HepG2 (cell line): ENCODE measurements around the gene MCF2L. TPM values are rescaled to one million over a fixed set of nuclear protein-coding genes. Genes with fewer than 3 reads are reported as not detected.

Source experiments
- AHR ChIP-seq: IDR thresholded peaks from 2 replicates; pipeline ENCODE4 v1.6.1; 2018; ENCODE audit warnings: missing genetic modification reagents, missing compliant biosample characterization
- ARID2 ChIP-seq: sonication (generic); formaldehyde crosslinking; IDR thresholded peaks from 2 replicates; pipeline ENCODE4 v1.8.1; 2022; ENCODE audit warnings: mild to moderate bottlenecking, missing genetic modification reagents, borderline replicate concordance
- ARNT2 ChIP-seq: sonication (generic); formaldehyde crosslinking; IDR thresholded peaks from 2 replicates; pipeline ENCODE4 v1.8.0; 2022; ENCODE audit warnings: mild to moderate bottlenecking, low read depth, missing genetic modification reagents, moderate library complexity
- ATF1 ChIP-seq: IDR thresholded peaks from 2 replicates; pipeline ENCODE4 v1.6.1; 2016; ENCODE audit warnings: mild to moderate bottlenecking, control low read depth
- FOXC1 ChIP-seq: sonication (generic); formaldehyde crosslinking; IDR thresholded peaks from 2 replicates; pipeline ENCODE4 v1.8.0; 2022; ENCODE audit warnings: mild to moderate bottlenecking, missing genetic modification reagents, borderline replicate concordance
- FOXP1 ChIP-seq, 2 experiments: fragments of 450-650 bp in 1 of 2; IDR thresholded peaks; 2 replicates each; pipeline ENCODE4 v1.6.1; 2017 to 2018; ENCODE audit warnings: antibody characterized with exemption in 1 of 2
- IRF2 ChIP-seq: IDR thresholded peaks from 2 replicates; pipeline ENCODE4 v1.6.1; 2018; ENCODE audit warnings: missing genetic modification reagents, missing compliant biosample characterization
- LCORL ChIP-seq, 2 experiments: fragments of 450-650 bp in 1 of 2; sonication (generic) in 1 of 2; formaldehyde crosslinking in 1 of 2; IDR thresholded peaks; 2 replicates each; pipeline versions ENCODE4 v1.5.0 to v1.6.1; 2017 to 2020; ENCODE audit warnings: antibody characterized with exemption in 1 of 2, missing genetic modification reagents in 1 of 2
- MYC ChIP-seq: sonication (generic); formaldehyde crosslinking; IDR thresholded peaks from 2 replicates; pipeline ENCODE4 v1.9.0; 2021; ENCODE audit warnings: missing genetic modification reagents, borderline replicate concordance
- NAIF1 ChIP-seq: sonication (generic); formaldehyde crosslinking; IDR thresholded peaks from 2 replicates; pipeline ENCODE4 v1.5.0; 2020; ENCODE audit warnings: mild to moderate bottlenecking, missing genetic modification reagents, borderline replicate concordance
- NR2C2 ChIP-seq: sonication (generic); formaldehyde crosslinking; IDR thresholded peaks from 2 replicates; pipeline ENCODE4 v1.4.0; 2020; ENCODE audit warnings: missing genetic modification reagents, mild to moderate bottlenecking, moderate library complexity, borderline replicate concordance
- RARA ChIP-seq: IDR thresholded peaks from 2 replicates; pipeline ENCODE4 v1.6.1; 2016; ENCODE audit warnings: missing genetic modification reagents, missing compliant biosample characterization
- ZC3H13 ChIP-seq: sonication (generic); formaldehyde crosslinking; IDR thresholded peaks from 2 replicates; pipeline ENCODE4 v1.8.1; 2023; ENCODE audit warnings: mild to moderate bottlenecking, missing genetic modification reagents, moderate library complexity
- ZNF331 ChIP-seq: sonication (generic); formaldehyde crosslinking; IDR thresholded peaks from 2 replicates; pipeline ENCODE4 v1.4.0; 2020; ENCODE audit warnings: missing genetic modification reagents
- ZNF333 ChIP-seq: sonication (generic); formaldehyde crosslinking; IDR thresholded peaks from 2 replicates; pipeline ENCODE4 v1.4.0; 2020; ENCODE audit warnings: mild to moderate bottlenecking, missing genetic modification reagents, borderline replicate concordance
- ZNF598 ChIP-seq: sonication (generic); formaldehyde crosslinking; IDR thresholded peaks from 2 replicates; pipeline ENCODE4 v1.5.1; 2020; ENCODE audit warnings: mild to moderate bottlenecking, missing genetic modification reagents, borderline replicate concordance
- ZNF883 ChIP-seq: sonication (generic); formaldehyde crosslinking; IDR thresholded peaks from 2 replicates; pipeline ENCODE4 v1.5.1; 2020; ENCODE audit warnings: mild to moderate bottlenecking, missing genetic modification reagents; ENCODE audit errors: not compliant biosample characterization
- polyA plus RNA-seq, 8 experiments: library from polyadenylated mRNA; depleted of rRNA in 3 of 8; stranded (reverse) in 7 of 8; unstranded in 1 of 8; fragments of >200 nt; fragmentation: Illumina TruSeq in 4 of 8; extraction: Trizol in 4 of 8; gene quantifications; 2 replicates each; pipeline versions ENCODE4 v1.2.1 to v1.2.3, GENCODE V29; 2011 to 2016; ENCODE audit warnings: low read depth in 4 of 8, missing spikeins in 1 of 8, mixed read lengths in 1 of 8; ENCODE audit not compliant: insufficient read depth in 1 of 8
- total RNA-seq, 5 experiments: library from RNA; depleted of rRNA; stranded (reverse); fragments of >200 nt; fragmentation: Illumina TruSeq; extraction: Trizol; gene quantifications; 2 replicates each; pipeline ENCODE4 v1.2.3, GENCODE V29; 2016; ENCODE audit warnings: low read depth in 1 of 5
- TF ChIP-seq, protein P1 (sequence below): sonication (generic); formaldehyde crosslinking; IDR thresholded peaks from 2 replicates; pipeline ENCODE4 v1.8.0; 2022; ENCODE audit warnings: mild to moderate bottlenecking, missing genetic modification reagents
- TF ChIP-seq, protein P2 (sequence below): IDR thresholded peaks from 2 replicates; pipeline ENCODE4 v1.6.1; 2016; ENCODE audit warnings: missing biosample characterization, missing genetic modification reagents, low read depth
- TF ChIP-seq, protein P3 (sequence below): sonication (generic); formaldehyde crosslinking; IDR thresholded peaks from 2 replicates; pipeline ENCODE4 v1.4.0; 2020; ENCODE audit warnings: mild to moderate bottlenecking, missing genetic modification reagents
- TF ChIP-seq, protein P4 (sequence below): IDR thresholded peaks from 2 replicates; pipeline ENCODE4 v1.6.1; 2016; ENCODE audit warnings: control low read depth
- TF ChIP-seq, protein P5 (sequence below): sonication (generic); formaldehyde crosslinking; IDR thresholded peaks from 2 replicates; pipeline ENCODE4 v1.4.0; 2020; ENCODE audit warnings: low read depth, mild to moderate bottlenecking, missing genetic modification reagents

The MCF2L gene
- total and polyA plus RNA-seq, 2 of the 13 experiments (the other 11 are each of a cell fraction or from before 2014, with no cell fraction given): 19.4 to 28.4 TPM

DNA sequence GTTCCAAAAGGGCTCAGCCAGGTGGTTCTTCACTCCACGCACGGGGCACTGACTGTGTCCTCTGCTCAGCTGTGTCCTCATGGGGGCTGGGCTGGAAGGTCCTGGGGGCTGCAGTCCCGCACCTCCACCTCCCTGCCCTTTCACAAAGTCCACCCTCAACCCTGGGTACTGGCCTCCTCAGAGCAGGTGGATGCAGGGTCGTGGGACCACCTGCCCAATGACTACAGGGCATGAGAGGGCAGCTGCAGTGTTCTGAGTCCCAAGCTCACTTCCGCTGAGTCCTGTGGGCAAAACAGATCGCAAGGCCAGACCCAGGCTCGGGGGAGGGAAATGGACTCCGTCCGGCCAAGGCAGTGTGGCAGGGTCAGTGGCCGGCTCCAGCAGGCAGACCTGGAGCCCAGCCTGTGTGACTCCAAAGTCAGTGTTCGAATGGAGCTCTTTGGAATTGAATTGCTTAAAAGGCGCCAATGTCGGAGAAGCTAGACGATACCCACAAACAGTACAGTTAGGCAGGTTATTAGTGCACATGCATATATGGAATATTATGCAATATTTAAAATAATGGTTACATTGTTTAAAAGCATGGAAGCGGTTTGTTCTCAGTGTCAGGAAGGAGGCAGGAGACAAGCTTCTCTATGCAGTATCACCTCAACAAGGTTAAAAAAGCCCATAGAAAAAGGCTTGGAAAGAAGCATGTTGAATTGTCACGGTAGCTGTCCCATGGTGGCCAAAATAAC lies 54.8 kb downstream of the MCF2L start (continued):
- TF ChIP-seq, protein P1, sequence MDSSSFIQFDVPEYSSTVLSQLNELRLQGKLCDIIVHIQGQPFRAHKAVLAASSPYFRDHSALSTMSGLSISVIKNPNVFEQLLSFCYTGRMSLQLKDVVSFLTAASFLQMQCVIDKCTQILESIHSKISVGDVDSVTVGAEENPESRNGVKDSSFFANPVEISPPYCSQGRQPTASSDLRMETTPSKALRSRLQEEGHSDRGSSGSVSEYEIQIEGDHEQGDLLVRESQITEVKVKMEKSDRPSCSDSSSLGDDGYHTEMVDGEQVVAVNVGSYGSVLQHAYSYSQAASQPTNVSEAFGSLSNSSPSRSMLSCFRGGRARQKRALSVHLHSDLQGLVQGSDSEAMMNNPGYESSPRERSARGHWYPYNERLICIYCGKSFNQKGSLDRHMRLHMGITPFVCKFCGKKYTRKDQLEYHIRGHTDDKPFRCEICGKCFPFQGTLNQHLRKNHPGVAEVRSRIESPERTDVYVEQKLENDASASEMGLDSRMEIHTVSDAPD (CRISPR knock-in tag): peak; percentile 50; the same call in 1 of the 2 replicates
- TF ChIP-seq, protein P2, sequence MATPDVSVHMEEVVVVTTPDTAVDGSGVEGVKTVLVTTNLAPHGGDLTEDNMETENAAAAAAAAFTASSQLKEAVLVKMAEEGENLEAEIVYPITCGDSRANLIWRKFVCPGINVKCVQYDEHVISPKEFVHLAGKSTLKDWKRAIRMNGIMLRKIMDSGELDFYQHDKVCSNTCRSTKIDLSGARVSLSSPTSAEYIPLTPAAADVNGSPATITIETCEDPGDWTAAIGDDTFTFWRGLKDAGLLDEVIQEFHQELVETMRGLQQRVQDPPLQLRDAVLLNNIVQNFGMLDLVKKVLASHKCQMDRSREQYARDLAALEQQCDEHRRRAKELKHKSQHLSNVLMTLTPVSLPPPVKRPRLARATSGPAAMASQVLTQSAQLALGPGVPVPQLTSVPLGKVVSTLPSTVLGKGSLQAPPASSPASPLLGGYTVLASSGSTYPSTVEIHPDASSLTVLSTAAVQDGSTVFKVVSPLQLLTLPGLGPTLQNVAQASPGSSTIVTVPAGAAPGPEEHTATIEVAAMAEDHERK: no peak
- TF ChIP-seq FOXC1: 0 out of 2 replicates have a peak, but pooled peaks have one; percentile 50
- peak; percentile 96 for TF ChIP-seq ZNF331 (CRISPR knock-in tag)
- TF ChIP-seq IRF2 (CRISPR knock-in tag): peak; percentile 34; the same call in 1 of the 2 replicates
- TF ChIP-seq ZNF883 (CRISPR knock-in tag): no peak
- peak; percentile 91; the same call in 1 of the 2 replicates for TF ChIP-seq ZC3H13 (CRISPR knock-in tag)
- TF ChIP-seq ARID2 (CRISPR knock-in tag): peak; percentile 76; the same call in 1 of the 2 replicates
- TF ChIP-seq LCORL (IDR thresholded peaks at IDR 0.05): no peak
- peak; percentile 29; the same call in 1 of the 2 replicates for TF ChIP-seq LCORL (CRISPR knock-in tag; IDR thresholded peaks at IDR 0.05)
- TF ChIP-seq RARA (CRISPR knock-in tag): peak; percentile 63; the same call in 1 of the 2 replicates
- TF ChIP-seq, protein P3, sequence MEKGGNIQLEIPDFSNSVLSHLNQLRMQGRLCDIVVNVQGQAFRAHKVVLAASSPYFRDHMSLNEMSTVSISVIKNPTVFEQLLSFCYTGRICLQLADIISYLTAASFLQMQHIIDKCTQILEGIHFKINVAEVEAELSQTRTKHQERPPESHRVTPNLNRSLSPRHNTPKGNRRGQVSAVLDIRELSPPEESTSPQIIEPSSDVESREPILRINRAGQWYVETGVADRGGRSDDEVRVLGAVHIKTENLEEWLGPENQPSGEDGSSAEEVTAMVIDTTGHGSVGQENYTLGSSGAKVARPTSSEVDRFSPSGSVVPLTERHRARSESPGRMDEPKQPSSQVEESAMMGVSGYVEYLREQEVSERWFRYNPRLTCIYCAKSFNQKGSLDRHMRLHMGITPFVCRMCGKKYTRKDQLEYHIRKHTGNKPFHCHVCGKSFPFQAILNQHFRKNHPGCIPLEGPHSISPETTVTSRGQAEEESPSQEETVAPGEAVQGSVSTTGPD (CRISPR knock-in tag): no peak
- TF ChIP-seq, protein P4, sequence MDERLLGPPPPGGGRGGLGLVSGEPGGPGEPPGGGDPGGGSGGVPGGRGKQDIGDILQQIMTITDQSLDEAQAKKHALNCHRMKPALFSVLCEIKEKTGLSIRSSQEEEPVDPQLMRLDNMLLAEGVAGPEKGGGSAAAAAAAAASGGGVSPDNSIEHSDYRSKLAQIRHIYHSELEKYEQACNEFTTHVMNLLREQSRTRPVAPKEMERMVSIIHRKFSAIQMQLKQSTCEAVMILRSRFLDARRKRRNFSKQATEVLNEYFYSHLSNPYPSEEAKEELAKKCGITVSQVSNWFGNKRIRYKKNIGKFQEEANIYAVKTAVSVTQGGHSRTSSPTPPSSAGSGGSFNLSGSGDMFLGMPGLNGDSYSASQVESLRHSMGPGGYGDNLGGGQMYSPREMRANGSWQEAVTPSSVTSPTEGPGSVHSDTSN: no peak
- 0 out of 2 replicates have a peak, but pooled peaks have one; percentile 34 for TF ChIP-seq AHR (CRISPR knock-in tag)
- peak; percentile 33; the same call in 1 of the 2 replicates for TF ChIP-seq ATF1 (CRISPR knock-in tag)
- TF ChIP-seq FOXP1 (IDR thresholded peaks at IDR 0.05): no peak
- TF ChIP-seq FOXP1 (CRISPR knock-in tag; IDR thresholded peaks at IDR 0.05): 0 out of 2 replicates have a peak, but pooled peaks have one; percentile 6
- TF ChIP-seq ZNF598 (CRISPR knock-in tag): no peak
- peak; percentile 52; the same call in 1 of the 2 replicates for TF ChIP-seq NR2C2 (CRISPR knock-in tag)
- no peak for TF ChIP-seq ZNF333 (CRISPR knock-in tag)
- no peak for TF ChIP-seq ARNT2 (CRISPR knock-in tag)
- TF ChIP-seq MYC (CRISPR knock-in tag): peak; percentile 66; the same call in 1 of the 2 replicates
- TF ChIP-seq, protein P5, sequence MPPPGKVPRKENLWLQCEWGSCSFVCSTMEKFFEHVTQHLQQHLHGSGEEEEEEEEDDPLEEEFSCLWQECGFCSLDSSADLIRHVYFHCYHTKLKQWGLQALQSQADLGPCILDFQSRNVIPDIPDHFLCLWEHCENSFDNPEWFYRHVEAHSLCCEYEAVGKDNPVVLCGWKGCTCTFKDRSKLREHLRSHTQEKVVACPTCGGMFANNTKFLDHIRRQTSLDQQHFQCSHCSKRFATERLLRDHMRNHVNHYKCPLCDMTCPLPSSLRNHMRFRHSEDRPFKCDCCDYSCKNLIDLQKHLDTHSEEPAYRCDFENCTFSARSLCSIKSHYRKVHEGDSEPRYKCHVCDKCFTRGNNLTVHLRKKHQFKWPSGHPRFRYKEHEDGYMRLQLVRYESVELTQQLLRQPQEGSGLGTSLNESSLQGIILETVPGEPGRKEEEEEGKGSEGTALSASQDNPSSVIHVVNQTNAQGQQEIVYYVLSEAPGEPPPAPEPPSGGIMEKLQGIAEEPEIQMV: no peak
- no peak for TF ChIP-seq NAIF1 (CRISPR knock-in tag)
